Measurements from ENCODE around the gene ACP1. TPM values are rescaled to one million over a fixed set of nuclear protein-coding genes. Genes with fewer than 3 reads are reported as not detected.

Gene ACP1
- total RNA-seq, 3 donors from 2014 or later = 132 to 178 (median 168) TPM

DNA sequence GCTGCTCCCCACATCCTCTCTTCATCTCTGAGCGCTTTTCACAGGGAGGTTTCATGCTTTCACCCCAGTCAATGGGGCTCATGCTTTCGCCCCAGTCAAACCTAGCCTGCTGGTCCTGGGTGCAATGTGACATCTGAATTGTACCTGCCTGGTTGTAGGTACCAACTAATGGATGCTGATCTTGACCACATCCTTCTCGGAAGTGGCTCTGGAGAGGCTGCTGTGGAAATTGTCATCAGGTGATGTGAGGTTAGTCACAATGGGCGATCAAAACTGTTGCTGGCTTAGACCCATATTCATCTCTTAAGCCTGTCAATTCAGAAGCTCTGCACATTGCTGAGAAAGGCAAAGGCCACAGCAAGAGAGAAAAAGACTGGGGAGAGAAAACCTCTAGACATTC is 55.8 kb downstream of the ACP1 start:
- ATAC-seq (no peak), DNase-seq (no peak)
- Mint-ChIP-seq H3K4me1 (ENCODE audit: low read depth) (peaks cover 23% of the 10 kb centered on the region), H3K27me3 (ENCODE audit: low read depth) (peaks cover 8% of the 10 kb centered on the region), H3K36me3 (ENCODE audit: insufficient read depth) (peaks cover 3% of the 10 kb centered on the region), H3K4me3 (no peak overlapping the region), H3K9me3 (no peaks in the 10 kb centered on the region)

DNA sequence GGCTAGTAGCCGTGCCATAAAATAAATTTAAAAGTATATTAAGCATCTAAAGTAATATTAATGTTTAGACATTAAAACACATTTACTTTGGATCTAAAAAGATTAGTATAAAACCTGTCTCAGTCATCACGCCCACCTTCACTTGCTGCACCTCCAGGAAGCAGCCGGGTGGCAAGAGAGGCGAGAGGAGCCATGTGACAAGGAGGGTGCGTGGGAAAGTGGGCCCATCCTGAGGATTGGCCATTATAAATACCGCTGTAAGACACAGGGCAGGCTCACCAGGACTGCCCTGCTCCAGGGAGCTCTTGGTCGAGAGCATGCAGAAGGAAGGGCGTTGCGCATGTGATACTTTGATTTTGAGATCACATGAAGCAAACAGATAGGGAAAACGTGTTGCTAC is 57.6 kb downstream of the ACP1 start:
- Mint-ChIP-seq H3K36me3 (ENCODE audit: insufficient read depth) (peaks cover 3% of the 10 kb centered on the region), H3K27me3 (ENCODE audit: low read depth) (peaks cover 7% of the 10 kb centered on the region), H3K9me3 (peaks cover 8% of the 10 kb centered on the region), H3K4me1 (ENCODE audit: low read depth) (peaks cover 20% of the 10 kb centered on the region), H3K4me3 (no peak overlapping the region)
- no peak for ATAC-seq
- DNase-seq = no peak

DNA sequence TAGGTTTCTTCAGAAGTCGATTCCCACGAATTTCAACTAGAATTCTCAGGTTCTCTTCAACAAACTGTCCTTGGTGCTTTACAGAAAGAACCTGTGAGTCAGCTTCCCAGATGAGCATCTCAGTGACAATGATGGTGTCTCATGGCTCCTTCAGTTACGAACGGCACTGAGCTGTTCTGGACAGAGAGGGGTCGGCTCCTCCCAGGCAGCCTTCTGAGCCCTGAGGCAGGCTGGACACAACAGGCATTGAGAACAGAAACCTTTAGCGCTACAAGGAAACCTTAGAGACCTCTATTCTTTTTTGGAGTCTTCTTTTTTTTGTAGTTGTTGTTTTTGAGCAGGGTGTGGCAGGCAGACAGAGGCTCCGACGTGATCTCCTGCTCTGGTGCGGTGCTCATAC is 58.3 kb downstream of the ACP1 start:
- Mint-ChIP-seq H3K27me3 (ENCODE audit: low read depth) (peaks cover 7% of the 10 kb centered on the region), H3K9me3 (peaks cover 9% of the 10 kb centered on the region), H3K4me3 (no peak overlapping the region), H3K4me1 (ENCODE audit: low read depth) (peaks cover 15% of the 10 kb centered on the region), H3K36me3 (ENCODE audit: insufficient read depth) (peaks cover 3% of the 10 kb centered on the region)
- ATAC-seq (no peak), DNase-seq (no peak)

Other genes starting within 250 kb of the ACP1 start
- gene FAM110C, start 218.4 kb upstream of the ACP1 start, total RNA-seq = under 1 TPM; 0.20 to 0.40 (median 0.24) TPM
- gene SH3YL1, start 915 bp upstream of the ACP1 start, total RNA-seq = 10 to 100 TPM; 12.9 to 14.7 (median 13.9) TPM
- not detected for gene ALKAL2, start 23.1 kb downstream of the ACP1 start, total RNA-seq

All from activated T-cell treated with anti-CD3 and anti-CD28 coated beads, Interleukin-2, amount 50 U/mL, for 4 hours (primary cell).